K562 (cell line): ENCODE measurements around the gene TIMM44. TPM values are rescaled to one million over a fixed set of nuclear protein-coding genes. Genes with fewer than 3 reads are reported as not detected.
A peak's percentile ranks its signal among the peaks of the same experiment; 100 is the strongest.

Experiments
- ADNP ChIP-seq: fragments of 200-800 bp; sonication (Bioruptor generic); IDR thresholded peaks from 2 replicates; pipeline ENCODE4 v1.6.1; 2016; ENCODE audit warnings: missing genetic modification characterization, missing compliant biosample characterization
- BACH1 ChIP-seq: fragments of 200-800 bp; sonication (Bioruptor generic); IDR thresholded peaks from 2 replicates; pipeline ENCODE4 v1.6.1; 2016; ENCODE audit warnings: missing genetic modification characterization, missing compliant biosample characterization
- BMI1 ChIP-seq: fragments of 150-350 bp; IDR thresholded peaks from 2 replicates; pipeline ENCODE4 v1.6.1; 2014; ENCODE audit warnings: low read length
- CBX1 ChIP-seq: sonication (generic); IDR thresholded peaks from 2 replicates; pipeline ENCODE4 v1.6.1; 2016; ENCODE audit warnings: antibody characterized with exemption, low read depth, mild to moderate bottlenecking
- DPF2 ChIP-seq: fragments of 450-650 bp; IDR thresholded peaks from 2 replicates; pipeline ENCODE4 v1.6.1; 2016
- ETV6 ChIP-seq, 3 experiments: fragments of 150-350 bp in 1 of 3; sonication (generic) in 1 of 3; formaldehyde crosslinking in 1 of 3; IDR thresholded peaks; 2 replicates each; pipeline versions ENCODE4 v1.6.1 to v1.8.0; 2014 to 2022; ENCODE audit warnings: borderline replicate concordance in 2 of 3, low read depth in 2 of 3, antibody characterized with exemption in 1 of 3, low read length in 1 of 3, mild to moderate bottlenecking in 1 of 3, missing genetic modification reagents in 1 of 3
- HCFC1 ChIP-seq: IDR thresholded peaks from 2 replicates; pipeline ENCODE4 v1.6.1; 2012; ENCODE audit warnings: low read depth, low read length, improper control_type of control experiment
- HDAC3 ChIP-seq: fragments of 450-650 bp; IDR thresholded peaks from 2 replicates; pipeline ENCODE4 v1.6.1; 2018; ENCODE audit warnings: borderline replicate concordance, mild to moderate bottlenecking, moderate library complexity; ENCODE audit not compliant: partially characterized antibody
- KAT7 ChIP-seq: sonication (generic); formaldehyde crosslinking; IDR thresholded peaks from 2 replicates; pipeline ENCODE4 v1.8.0; 2022; ENCODE audit warnings: missing genetic modification reagents, mild to moderate bottlenecking, borderline replicate concordance
- KDM4B ChIP-seq, 2 experiments: fragments of 450-650 bp in 1 of 2; sonication (generic) in 1 of 2; IDR thresholded peaks; 2 replicates each; pipeline ENCODE4 v1.6.1; 2016 to 2017; ENCODE audit warnings: borderline replicate concordance in 2 of 2, antibody characterized with exemption in 1 of 2, low read depth in 1 of 2, mild to moderate bottlenecking in 1 of 2
- MBD2 ChIP-seq: sonication (generic); IDR thresholded peaks from 2 replicates; pipeline ENCODE4 v1.6.1; 2016; ENCODE audit warnings: low read depth, borderline replicate concordance
- RUNX1 ChIP-seq: sonication (generic); IDR thresholded peaks from 2 replicates; pipeline ENCODE4 v1.6.1; 2016; ENCODE audit warnings: antibody characterized with exemption, low read depth
- SMAD3 ChIP-seq: fragments of 450-650 bp; formaldehyde crosslinking; conservative IDR thresholded peaks from 2 replicates; pipeline ENCODE4 v1.4.0; 2020; ENCODE audit warnings: mild to moderate bottlenecking
- TRIM24 ChIP-seq, 2 experiments: fragments of 450-650 bp; IDR thresholded peaks; 2 replicates each; pipeline ENCODE4 v1.6.1; 2016
- XRCC3 ChIP-seq: fragments of 450-650 bp; IDR thresholded peaks from 2 replicates; pipeline ENCODE4 v1.6.1; 2017; ENCODE audit warnings: mild to moderate bottlenecking, moderate library complexity
- ZNF507 ChIP-seq: conservative IDR thresholded peaks from 2 replicates; pipeline ENCODE4 v1.6.1; 2017; ENCODE audit warnings: missing genetic modification characterization, missing compliant biosample characterization
- ZZZ3 ChIP-seq: fragments of 450-650 bp; IDR thresholded peaks from 2 replicates; pipeline ENCODE4 v1.6.1; 2016; ENCODE audit warnings: antibody characterized with exemption, mild to moderate bottlenecking, moderate library complexity
- polyA plus RNA-seq, 8 experiments: library from polyadenylated mRNA; depleted of rRNA in 4 of 8; stranded (reverse) in 5 of 8; unstranded in 3 of 8; fragments of >200 nt; fragmentation: Nextera tagmentation in 2 of 8; fragmentation: Illumina TruSeq in 1 of 8; extraction: Ambion mirVana in 2 of 8; extraction: Trizol in 1 of 8; gene quantifications; 2 replicates each; pipeline versions ENCODE4 v1.2.1 to v1.2.3, GENCODE V29; 2011 to 2014; ENCODE audit warnings: inconsistent platforms in 1 of 8, missing spikeins in 1 of 8
- total RNA-seq, 7 experiments: library from RNA; depleted of rRNA in 6 of 7; stranded (reverse); fragments of >200 nt in 6 of 7; fragmentation: Illumina TruSeq in 2 of 7; extraction: Trizol in 2 of 7; gene quantifications; 2 replicates each; pipeline versions ENCODE4 v1.2.1 to v1.2.3, GENCODE V29; 2011 to 2021; ENCODE audit warnings: low replicate concordance in 1 of 7
- TF ChIP-seq, protein P1 (sequence below), 2 experiments: fragments of 450-650 bp; conservative IDR thresholded peaks; 2 replicates each; pipeline ENCODE4 v1.6.1; 2017; ENCODE audit warnings: mild to moderate bottlenecking in 2 of 2, moderate library complexity in 2 of 2
- TF ChIP-seq, protein P2 (sequence below): fragments of 450-650 bp; IDR thresholded peaks from 2 replicates; pipeline ENCODE4 v1.6.1; 2017; ENCODE audit warnings: antibody characterized with exemption, mild to moderate bottlenecking
- TF ChIP-seq, protein P3 (sequence below), 2 experiments: fragments of 450-650 bp in 1 of 2; sonication (generic) in 1 of 2; formaldehyde crosslinking in 1 of 2; IDR thresholded peaks in 1 of 2; conservative IDR thresholded peaks in 1 of 2; 2 replicates each; pipeline versions ENCODE4 v1.6.1 to v1.8.1; 2016 to 2023; ENCODE audit warnings: mild to moderate bottlenecking in 2 of 2, moderate library complexity in 2 of 2, inconsistent platforms in 1 of 2, missing genetic modification reagents in 1 of 2

TIMM44 gene
- total and polyA plus RNA-seq, 9 of the 15 experiments (the other 6 are each of a cell fraction or from before 2014, with no cell fraction given), result 10.3 to 231 (median 89.3) TPM

DNA sequence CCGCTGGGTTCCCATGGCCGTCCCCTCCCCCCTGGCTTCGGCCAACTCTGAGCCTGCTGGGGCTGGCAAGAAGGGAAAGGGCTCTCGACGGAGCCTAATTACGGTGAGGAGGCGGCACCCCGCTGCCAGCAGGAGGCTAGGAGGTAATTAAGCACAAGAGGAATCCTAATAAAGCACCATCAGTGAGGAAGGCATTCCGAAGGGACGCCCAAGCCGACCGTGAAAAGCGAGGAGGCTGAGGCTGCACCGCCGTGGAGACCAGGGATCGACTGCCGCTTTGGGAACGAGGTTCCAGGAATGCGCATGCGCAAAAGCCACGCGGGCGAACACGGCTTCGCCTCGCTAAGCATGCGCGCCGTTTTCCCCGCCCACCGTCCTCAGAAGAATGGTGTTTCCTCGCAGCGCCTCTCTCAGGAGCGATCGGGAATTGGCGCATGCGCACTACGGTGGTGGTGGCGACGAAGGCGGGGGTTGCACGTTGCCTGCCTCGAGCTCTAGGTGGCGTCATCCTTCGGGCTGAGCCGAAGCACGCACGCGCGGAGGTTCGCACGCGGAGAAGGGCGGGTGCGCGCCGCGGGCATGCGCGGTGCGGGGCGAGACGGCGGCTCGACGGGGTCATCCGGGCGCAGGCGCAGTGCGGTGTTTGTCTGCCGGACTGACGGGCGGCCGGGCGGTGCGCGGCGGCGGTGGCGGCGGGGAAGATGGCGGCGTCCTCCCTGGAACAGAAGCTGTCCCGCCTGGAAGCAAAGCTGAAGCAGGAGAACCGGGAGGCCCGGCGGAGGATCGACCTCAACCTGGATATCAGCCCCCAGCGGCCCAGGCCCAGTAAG lies 40.0 kb downstream of the TIMM44 start, which contains the start of gene MAP2K7 (continued):
- TF ChIP-seq ETV6 (IDR thresholded peaks at IDR 0.05; ENCODE audit: borderline replicate concordance in 1 of 2, low read depth in 2 of 2, low read length in 1 of 2) (no peak), ETV6 (CRISPR knock-in tag; IDR thresholded peaks at IDR 0.05; ENCODE audit: borderline replicate concordance) (no peak), XRCC3 (no peak), HDAC3 (no peak), ZNF507 (tag) (no peak), TRIM24 (IDR thresholded peaks at IDR 0.05) (no peak), BACH1 (tag) (no peak), KDM4B (IDR thresholded peaks at IDR 0.05; ENCODE audit: borderline replicate concordance in 2 of 2, low read depth in 1 of 2) (0 out of 4 replicates have a peak, but pooled peaks of 1 of the 2 experiments have one; percentile 41), RUNX1 (no peak), DPF2 (0 out of 2 replicates have a peak, but pooled peaks have one; percentile 33), HCFC1 (peak; percentile 73), MBD2 (peak; percentile 54), BMI1 (no peak), ADNP (no peak), CBX1 (no peak), ZZZ3 (no peak), KAT7 (CRISPR knock-in tag) (0 out of 2 replicates have a peak, but pooled peaks have one; percentile 17), SMAD3 (CRISPR knock-in tag) (no peak)
- TF ChIP-seq, protein P1, sequence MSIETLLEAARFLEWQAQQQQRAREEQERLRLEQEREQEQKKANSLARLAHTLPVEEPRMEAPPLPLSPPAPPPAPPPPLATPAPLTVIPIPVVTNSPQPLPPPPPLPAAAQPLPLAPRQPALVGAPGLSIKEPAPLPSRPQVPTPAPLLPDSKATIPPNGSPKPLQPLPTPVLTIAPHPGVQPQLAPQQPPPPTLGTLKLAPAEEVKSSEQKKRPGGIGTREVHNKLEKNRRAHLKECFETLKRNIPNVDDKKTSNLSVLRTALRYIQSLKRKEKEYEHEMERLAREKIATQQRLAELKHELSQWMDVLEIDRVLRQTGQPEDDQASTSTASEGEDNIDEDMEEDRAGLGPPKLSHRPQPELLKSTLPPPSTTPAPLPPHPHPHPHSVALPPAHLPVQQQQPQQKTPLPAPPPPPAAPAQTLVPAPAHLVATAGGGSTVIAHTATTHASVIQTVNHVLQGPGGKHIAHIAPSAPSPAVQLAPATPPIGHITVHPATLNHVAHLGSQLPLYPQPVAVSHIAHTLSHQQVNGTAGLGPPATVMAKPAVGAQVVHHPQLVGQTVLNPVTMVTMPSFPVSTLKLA (conservative IDR thresholded peaks at IDR 0.05), result peak; percentile 89 to 92
- TF ChIP-seq, protein P2, sequence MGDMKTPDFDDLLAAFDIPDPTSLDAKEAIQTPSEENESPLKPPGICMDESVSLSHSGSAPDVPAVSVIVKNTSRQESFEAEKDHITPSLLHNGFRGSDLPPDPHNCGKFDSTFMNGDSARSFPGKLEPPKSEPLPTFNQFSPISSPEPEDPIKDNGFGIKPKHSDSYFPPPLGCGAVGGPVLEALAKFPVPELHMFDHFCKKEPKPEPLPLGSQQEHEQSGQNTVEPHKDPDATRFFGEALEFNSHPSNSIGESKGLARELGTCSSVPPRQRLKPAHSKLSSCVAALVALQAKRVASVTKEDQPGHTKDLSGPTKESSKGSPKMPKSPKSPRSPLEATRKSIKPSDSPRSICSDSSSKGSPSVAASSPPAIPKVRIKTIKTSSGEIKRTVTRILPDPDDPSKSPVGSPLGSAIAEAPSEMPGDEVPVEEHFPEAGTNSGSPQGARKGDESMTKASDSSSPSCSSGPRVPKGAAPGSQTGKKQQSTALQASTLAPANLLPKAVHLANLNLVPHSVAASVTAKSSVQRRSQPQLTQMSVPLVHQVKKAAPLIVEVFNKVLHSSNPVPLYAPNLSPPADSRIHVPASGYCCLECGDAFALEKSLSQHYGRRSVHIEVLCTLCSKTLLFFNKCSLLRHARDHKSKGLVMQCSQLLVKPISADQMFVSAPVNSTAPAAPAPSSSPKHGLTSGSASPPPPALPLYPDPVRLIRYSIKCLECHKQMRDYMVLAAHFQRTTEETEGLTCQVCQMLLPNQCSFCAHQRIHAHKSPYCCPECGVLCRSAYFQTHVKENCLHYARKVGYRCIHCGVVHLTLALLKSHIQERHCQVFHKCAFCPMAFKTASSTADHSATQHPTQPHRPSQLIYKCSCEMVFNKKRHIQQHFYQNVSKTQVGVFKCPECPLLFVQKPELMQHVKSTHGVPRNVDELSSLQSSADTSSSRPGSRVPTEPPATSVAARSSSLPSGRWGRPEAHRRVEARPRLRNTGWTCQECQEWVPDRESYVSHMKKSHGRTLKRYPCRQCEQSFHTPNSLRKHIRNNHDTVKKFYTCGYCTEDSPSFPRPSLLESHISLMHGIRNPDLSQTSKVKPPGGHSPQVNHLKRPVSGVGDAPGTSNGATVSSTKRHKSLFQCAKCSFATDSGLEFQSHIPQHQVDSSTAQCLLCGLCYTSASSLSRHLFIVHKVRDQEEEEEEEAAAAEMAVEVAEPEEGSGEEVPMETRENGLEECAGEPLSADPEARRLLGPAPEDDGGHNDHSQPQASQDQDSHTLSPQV, result no peak
- TF ChIP-seq, protein P3, sequence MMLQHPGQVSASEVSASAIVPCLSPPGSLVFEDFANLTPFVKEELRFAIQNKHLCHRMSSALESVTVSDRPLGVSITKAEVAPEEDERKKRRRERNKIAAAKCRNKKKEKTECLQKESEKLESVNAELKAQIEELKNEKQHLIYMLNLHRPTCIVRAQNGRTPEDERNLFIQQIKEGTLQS (IDR thresholded peaks at IDR 0.05), result peak; percentile 65
- TF ChIP-seq, protein P3 (CRISPR knock-in tag; conservative IDR thresholded peaks at IDR 0.05), result no peak
